Measurements from ENCODE around the gene RPS25. TPM values are rescaled to one million over a fixed set of nuclear protein-coding genes. Genes with fewer than 3 reads are reported as not detected.

The RPS25 gene
- total and polyA plus RNA-seq, 9 of the 15 experiments (the other 6 are each of a cell fraction or from before 2014, with no cell fraction given): 1,553 to 5,486 (median 2,471) TPM

GRCh38 chr11:119026970-119027369 is 8.8 kb upstream of the RPS25 start:
- Histone ChIP-seq H3K4me3 (no peak overlapping the region), H4K20me1 (replicated peaks; ENCODE audit: control insufficient read depth, insufficient read depth, low read length) (peaks cover 22% of the 10 kb centered on the region), H2AFZ (ENCODE audit: low read depth, low read length) (no peak overlapping the region), H3K4me2 (ENCODE audit: insufficient read depth, low read length) (no peak overlapping the region), H3K9me1 (ENCODE audit: control insufficient read depth, insufficient read depth, low read length) (no peaks in the 10 kb centered on the region), H3K9me3 (replicated peaks; ENCODE audit: control insufficient read depth, insufficient read depth, low read depth, low read length) (no peaks in the 10 kb centered on the region), H3K27ac (ENCODE audit: extremely low read depth, low read depth, low read length) (no peak overlapping the region; the same call in 2 of the 3 replicates), H3K4me1 (replicated peaks in 1 of 2; ENCODE audit: control insufficient read depth in 2 of 2, insufficient read depth in 2 of 2, low read length in 2 of 2) (peaks cover 54 to 57% of the 10 kb centered on the region in 2 experiments), H3K36me3 (ENCODE audit: control insufficient read depth, insufficient read depth, low read length) (peaks cover 72% of the 10 kb centered on the region), H3K9ac (ENCODE audit: insufficient read depth in 1 of 2, low read depth in 2 of 2, low read length in 2 of 2) (peak overlapping the region in 1 of 2 experiments; percentile 57; a peak in 1 of 4 replicates), H3K79me2 (ENCODE audit: control insufficient read depth, insufficient read depth, low read length) (peaks cover 51% of the 10 kb centered on the region), H3K27me3 (ENCODE audit: control insufficient read depth in 2 of 2, insufficient read depth in 2 of 2, low read length in 2 of 2) (no peaks in the 10 kb centered on the region)
- ATAC-seq: no peak
- FAIRE-seq: no peak
- 100% methylated on average over 2 of the region's 2 CpGs for WGBS (ENCODE audit: insufficient coverage, low coverage, missing lambda C conversion rate)
- in situ Hi-C loops (cut with MboI): no loop called here
- intact Hi-C loops (cut with micrococcal nuclease): no loop called here
- DNase-seq (ENCODE audit: extremely low read depth in 1 of 4, low spot score in 3 of 4): peak in 1 of 4 experiments; percentile 7
- CTCF ChIA-PET (ENCODE audit: low intra/inter-chr PET ratio): no interaction called here
- no TSS peak for BruUV-seq (replicated peaks)
- POLR2A ChIA-PET: interaction anchor here (0.6 to 5.2 kb wide), 3 partner anchors 8 to 283 kb away, joined by 4 to 33 read pairs (median 6); partner anchors contain the start of gene TRAPPC4
- no peak for TF ChIP-seq FOXA3 (CRISPR knock-in tag; conservative IDR thresholded peaks at IDR 0.05 in 1 of 2, IDR thresholded peaks at IDR 0.05 in 1 of 2)
- TF ChIP-seq HMG20A (CRISPR knock-in tag; conservative IDR thresholded peaks at IDR 0.05): no peak
- TF ChIP-seq RBM39 (optimal IDR thresholded peaks at IDR 0.05; ENCODE audit: low read depth, low read length): no peak
- TF ChIP-seq ZEB2 (IDR thresholded peaks at IDR 0.05): no peak

- intact Hi-C loops (cut with micrococcal nuclease) (no loop called here), in situ Hi-C loops (cut with MboI) (no loop called here)
- Histone ChIP-seq H3K9me3 (replicated peaks; ENCODE audit: control insufficient read depth, insufficient read depth, low read depth, low read length) (no peaks in the 10 kb centered on the region), H3K4me2 (ENCODE audit: insufficient read depth, low read length) (no peak overlapping the region), H4K20me1 (replicated peaks; ENCODE audit: control insufficient read depth, insufficient read depth, low read length) (peaks cover 22% of the 10 kb centered on the region), H3K4me1 (replicated peaks in 1 of 2; ENCODE audit: control insufficient read depth in 2 of 2, insufficient read depth in 2 of 2, low read length in 2 of 2) (peaks cover 50 to 55% of the 10 kb centered on the region in 2 experiments), H3K9me1 (ENCODE audit: control insufficient read depth, insufficient read depth, low read length) (no peaks in the 10 kb centered on the region), H3K79me2 (ENCODE audit: control insufficient read depth, insufficient read depth, low read length) (peaks cover 58% of the 10 kb centered on the region), H3K27me3 (ENCODE audit: control insufficient read depth in 2 of 2, insufficient read depth in 2 of 2, low read length in 2 of 2) (no peaks in the 10 kb centered on the region), H3K36me3 (ENCODE audit: control insufficient read depth, insufficient read depth, low read length) (peaks cover 79% of the 10 kb centered on the region), H3K4me3 (no peak overlapping the region), H2AFZ (ENCODE audit: low read depth, low read length) (no peak overlapping the region), H3K9ac (ENCODE audit: insufficient read depth in 1 of 2, low read depth in 2 of 2, low read length in 2 of 2) (peak overlapping the region in 1 of 2 experiments; percentile 75; a peak in 1 of 4 replicates), H3K27ac (ENCODE audit: extremely low read depth, low read depth, low read length) (no peak overlapping the region)
- ChIA-PET POLR2A (interaction anchor here (0.6 to 5.2 kb wide), 5 partner anchors 12 to 283 kb away, joined by 3 to 33 read pairs (median 8); partner anchors contain the start of gene HYOU1), CTCF (ENCODE audit: low intra/inter-chr PET ratio) (no interaction called here)
- BruUV-seq (replicated peaks): no TSS peak
- ATAC-seq (no peak), DNase-seq (ENCODE audit: extremely low read depth in 1 of 4, low spot score in 3 of 4) (peak in 2 of 4 experiments; percentile 4 to 6), FAIRE-seq (no peak)
- 92% methylated on average over 16 of the region's 16 CpGs for WGBS (ENCODE audit: insufficient coverage, low coverage, missing lambda C conversion rate)
- TF ChIP-seq ZNF707 (CRISPR knock-in tag; conservative IDR thresholded peaks at IDR 0.05) (no peak), CHD2 (IDR thresholded peaks at IDR 0.05; ENCODE audit: low read depth, low read length) (no peak), MAFF (IDR thresholded peaks at IDR 0.05; ENCODE audit: low read length) (no peak), POLR2G (IDR thresholded peaks at IDR 0.05; ENCODE audit: low read depth, low read length) (0 out of 2 replicates have a peak, but pooled peaks have one; percentile 23), ZNF445 (CRISPR knock-in tag; IDR thresholded peaks at IDR 0.05; ENCODE audit: low read depth) (no peak)
Measured at GRCh38 chr11:119025978-119026766, 8.0 kb upstream of the RPS25 start.

Data from K562 (cell line).